Fibroblast of villous mesenchyme (primary cell): ENCODE measurements around the gene CDCA4. TPM values are rescaled to one million over a fixed set of nuclear protein-coding genes. Genes with fewer than 3 reads are reported as not detected.

Experiments used
- DNase-seq: peaks from one replicate; pipeline ENCODE4 v3.0.0-alpha.2; 2010; ENCODE audit warnings: low read depth
- H3K4me3 ChIP-seq: 2 replicates; pipeline ENCODE4 v1.5.1; 2011; ENCODE audit warnings: low read depth, mild to moderate bottlenecking, low read length
- total RNA-seq: library from RNA; depleted of rRNA; stranded (reverse); fragments of >200 nt; gene quantifications from 2 replicates; pipeline ENCODE4 v1.2.3, GENCODE V29; 2012
- TF ChIP-seq, protein P1 (sequence below): IDR thresholded peaks from 2 replicates; pipeline ENCODE4 v1.5.1; 2012; ENCODE audit warnings: low read depth, mild to moderate bottlenecking, low read length; ENCODE audit not compliant: insufficient read depth

CDCA4 gene
- total RNA-seq, 1 donor, result 22.5 TPM

GRCh38 chr14:105025429-105025828, 4.5 kb upstream of the CDCA4 start:
- TF ChIP-seq, protein P1, sequence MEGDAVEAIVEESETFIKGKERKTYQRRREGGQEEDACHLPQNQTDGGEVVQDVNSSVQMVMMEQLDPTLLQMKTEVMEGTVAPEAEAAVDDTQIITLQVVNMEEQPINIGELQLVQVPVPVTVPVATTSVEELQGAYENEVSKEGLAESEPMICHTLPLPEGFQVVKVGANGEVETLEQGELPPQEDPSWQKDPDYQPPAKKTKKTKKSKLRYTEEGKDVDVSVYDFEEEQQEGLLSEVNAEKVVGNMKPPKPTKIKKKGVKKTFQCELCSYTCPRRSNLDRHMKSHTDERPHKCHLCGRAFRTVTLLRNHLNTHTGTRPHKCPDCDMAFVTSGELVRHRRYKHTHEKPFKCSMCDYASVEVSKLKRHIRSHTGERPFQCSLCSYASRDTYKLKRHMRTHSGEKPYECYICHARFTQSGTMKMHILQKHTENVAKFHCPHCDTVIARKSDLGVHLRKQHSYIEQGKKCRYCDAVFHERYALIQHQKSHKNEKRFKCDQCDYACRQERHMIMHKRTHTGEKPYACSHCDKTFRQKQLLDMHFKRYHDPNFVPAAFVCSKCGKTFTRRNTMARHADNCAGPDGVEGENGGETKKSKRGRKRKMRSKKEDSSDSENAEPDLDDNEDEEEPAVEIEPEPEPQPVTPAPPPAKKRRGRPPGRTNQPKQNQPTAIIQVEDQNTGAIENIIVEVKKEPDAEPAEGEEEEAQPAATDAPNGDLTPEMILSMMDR, result no peak
- H3K4me3 ChIP-seq, result no peak overlapping the region
- DNase-seq, result no peak

DNA sequence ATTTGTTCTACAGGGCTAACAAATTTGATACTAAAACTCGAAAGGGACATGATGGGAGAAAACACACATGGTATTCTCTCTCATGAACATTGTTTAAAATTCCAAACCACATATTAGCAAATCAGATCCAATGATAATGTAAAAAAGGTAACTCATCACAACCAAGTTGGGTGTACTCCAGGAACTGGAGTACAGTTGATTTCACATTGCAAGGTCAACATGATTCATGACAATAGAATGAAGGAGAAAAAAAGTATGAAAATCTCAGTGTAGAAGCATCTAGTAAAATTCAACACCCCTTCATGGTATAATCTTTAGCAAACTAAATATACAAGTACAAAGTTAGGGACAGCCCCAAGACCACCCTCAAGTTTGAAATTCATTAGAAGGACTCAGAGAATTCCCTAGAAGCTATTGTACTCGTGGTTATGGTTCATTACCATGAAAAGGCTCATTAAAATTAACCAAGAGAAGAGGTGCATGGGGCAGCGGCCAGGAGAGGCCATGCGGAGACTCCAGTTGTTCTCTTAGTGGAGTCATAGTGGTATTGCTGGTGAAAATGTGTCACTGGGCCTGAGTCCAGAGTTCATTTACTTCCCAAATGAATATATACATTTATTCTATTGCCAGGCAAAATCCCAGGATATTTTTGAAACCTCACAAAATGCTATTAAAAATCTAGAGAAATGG, 3.1 kb upstream of the CDCA4 start:
- H3K4me3 ChIP-seq, result no peak overlapping the region
- peak; percentile 45 for DNase-seq
- TF ChIP-seq, protein P1, result no peak

DNA sequence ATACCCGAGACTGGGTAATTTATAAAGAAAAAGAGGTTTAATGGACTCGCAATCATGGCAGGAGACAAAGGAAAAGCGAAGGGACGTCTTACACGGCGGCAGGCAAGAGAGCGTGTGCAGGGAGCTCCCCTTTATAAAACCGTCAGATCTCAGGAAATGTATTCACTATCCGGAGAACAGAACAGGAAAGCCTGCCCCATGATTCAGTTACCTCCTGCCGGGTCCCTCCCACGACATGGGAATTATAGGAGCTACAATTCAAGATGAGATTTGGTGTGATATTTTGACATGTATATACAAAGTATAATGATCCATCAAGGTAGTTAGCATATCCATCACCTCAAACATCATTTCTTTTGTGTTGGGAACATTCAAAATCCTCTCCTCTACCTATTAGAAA, 2.3 kb upstream of the CDCA4 start:
- no peak overlapping the region for H3K4me3 ChIP-seq
- DNase-seq, result no peak
- TF ChIP-seq, protein P1, result no peak

DNA sequence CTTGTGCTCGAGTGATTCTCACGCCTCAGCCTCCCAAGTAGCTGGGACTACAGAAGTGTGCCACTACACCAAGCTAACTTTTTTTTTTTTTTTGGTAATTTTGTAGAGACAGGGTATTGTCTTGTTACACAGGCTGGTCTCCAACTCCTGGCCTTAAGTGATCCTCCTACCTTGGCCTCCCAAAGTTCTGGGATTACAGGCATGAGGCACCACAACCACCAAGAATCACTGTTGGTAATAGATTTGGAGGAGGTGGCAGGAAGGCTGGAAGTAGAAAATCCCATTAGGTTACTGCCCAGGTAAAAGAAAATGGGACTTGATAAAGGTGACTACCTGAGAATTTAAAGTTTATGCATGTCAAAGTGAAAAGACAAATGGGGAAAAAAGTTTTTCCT, 1.4 kb upstream of the CDCA4 start:
- peak overlapping the region; percentile 69 for H3K4me3 ChIP-seq
- TF ChIP-seq, protein P1, result no peak
- no peak for DNase-seq

- TF ChIP-seq, protein P1, result no peak
- peak overlapping the region; percentile 69 for H3K4me3 ChIP-seq
- peak; percentile 55 for DNase-seq
Measured at GRCh38 chr14:105021656-105022275, 883 bp upstream of the CDCA4 start.

GRCh38 chr14:105019861-105020814, 745 bp downstream of the CDCA4 start:
- peak overlapping the region; percentile 75 for H3K4me3 ChIP-seq
- TF ChIP-seq, protein P1, result no peak
- peak; percentile 53 for DNase-seq
